LNCAP (cell line): ENCODE results near the gene COA6.

ENCODE experiments used
- CTCF ChIP-seq: fragments of 450-650 bp; IDR thresholded peaks from 2 replicates; pipeline ENCODE4 v1.5.1; 2017; ENCODE audit warnings: mild to moderate bottlenecking

COA6 gene

GRCh38 chr1:234373064-234373958, at the start of gene COA6:
Gene COA6, plus strand, starts transcription at chr1:234373456. Its CDS starts 11 bp downstream, at chr1:234373467.
- TF ChIP-seq CTCF = no peak

GRCh38 chr1:234324821-234325220, 48.4 kb upstream of the COA6 start:
- TF ChIP-seq CTCF = no peak

- TF ChIP-seq CTCF = no peak
Measured at GRCh38 chr1:234325878-234326496, 47.3 kb upstream of the COA6 start.

- peak; percentile 91 for TF ChIP-seq CTCF
Measured at GRCh38 chr1:234326497-234327366, 46.5 kb upstream of the COA6 start.

DNA sequence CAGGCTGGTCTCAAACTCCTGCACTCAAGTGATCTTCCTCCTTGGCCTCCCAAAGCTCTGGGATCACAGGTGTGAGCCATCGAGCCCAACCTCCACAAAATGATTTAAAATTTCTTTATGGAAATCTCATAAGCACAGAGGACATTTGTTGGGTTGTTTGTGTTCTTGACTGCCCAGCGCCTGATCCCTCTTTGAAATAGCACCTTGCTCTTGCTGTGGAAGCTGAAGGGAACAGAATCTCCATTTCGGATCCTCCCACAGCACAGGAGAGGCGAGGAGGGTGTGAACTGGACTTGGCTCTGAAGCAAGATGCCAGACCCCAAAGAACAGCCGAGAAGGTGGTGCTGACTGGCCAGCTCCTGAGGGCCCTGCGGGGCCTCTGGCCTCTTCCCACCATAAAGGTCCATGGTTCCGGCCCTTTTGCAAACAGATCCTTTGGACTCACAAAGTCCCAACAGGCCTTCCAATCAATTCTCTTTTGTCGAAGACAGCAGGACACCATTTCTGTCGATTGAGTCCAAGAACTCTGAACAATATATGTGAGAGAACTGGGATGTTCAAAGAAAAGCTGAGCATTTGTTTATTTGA, 45.6 kb upstream of the COA6 start:
- no peak for TF ChIP-seq CTCF

DNA sequence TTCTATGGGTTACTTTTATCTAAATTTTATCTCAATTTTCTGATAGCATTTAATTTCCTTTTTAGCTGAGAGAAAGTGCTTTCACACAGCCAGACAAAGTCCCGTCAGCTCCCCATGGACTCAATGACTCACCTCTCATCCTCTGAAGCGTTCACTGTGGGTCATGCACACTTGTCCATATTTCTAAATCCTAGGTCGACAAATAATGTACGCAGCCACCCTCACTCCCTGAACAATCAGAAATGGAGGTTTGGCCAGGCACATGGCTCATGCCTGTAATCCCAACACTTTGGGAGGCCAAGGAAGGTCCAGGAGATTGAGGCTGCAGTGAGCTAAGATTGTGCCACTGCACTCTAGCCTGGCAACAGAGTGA, 42.4 kb upstream of the COA6 start:
- no peak for TF ChIP-seq CTCF

GRCh38 chr1:234331507-234331906, 41.7 kb upstream of the COA6 start:
- TF ChIP-seq CTCF = no peak
